AG04450 (cell line): ENCODE results near the gene DERL2. TPM values are rescaled to one million over a fixed set of nuclear protein-coding genes. Genes with fewer than 3 reads are reported as not detected.

Experiments used
- CTCF ChIA-PET: fragments of 300-600, 350-600 bp; formaldehyde crosslinking; extraction: SDS; loops from one replicate; lab custom pipeline; 2022; ENCODE audit warnings: antibody characterized with exemption, inconsistent platforms; lab: Charles Lee
- POLR2A ChIA-PET: fragments of 350-600 bp; formaldehyde crosslinking; extraction: SDS; loops from one replicate; lab custom pipeline; 2021; ENCODE audit warnings: antibody characterized with exemption, inconsistent platforms; lab: Yijun Ruan, JAX
- DNase-seq: peaks from one replicate; pipeline ENCODE4 v3.0.0-alpha.2; 2011; ENCODE audit warnings: low read depth, low spot score
- H3K27ac ChIP-seq: one replicate; pipeline ENCODE4 v1.5.1; 2012; ENCODE audit warnings: low read depth, low read length, control low read depth
- H3K27me3 ChIP-seq: one replicate; pipeline ENCODE4 v1.6.0; 2012; ENCODE audit warnings: low read length; ENCODE audit not compliant: control insufficient read depth, insufficient read depth
- H3K4me3 ChIP-seq: 2 replicates; pipeline ENCODE4 v1.5.1; 2011; ENCODE audit warnings: mild to moderate bottlenecking, low read depth, low read length, control low read depth
- H3K9me3 ChIP-seq: 2 replicates; pipeline ENCODE4 v1.5.1; 2012; ENCODE audit warnings: low read length; ENCODE audit not compliant: control insufficient read depth, insufficient read depth
- CTCF ChIP-seq: IDR thresholded peaks from 2 replicates; pipeline ENCODE4 v1.5.1; 2011; ENCODE audit warnings: low read depth, low read length, control low read depth, inconsistent platforms
- polyA plus RNA-seq: library from polyadenylated mRNA; depleted of rRNA; stranded (reverse); fragments of >200 nt; gene quantifications from 2 replicates; pipeline ENCODE4 v1.2.3, GENCODE V29; 2011

DERL2 gene
- polyA plus RNA-seq, 1 experiment = 101 TPM

GRCh38 chr17:5511401-5512225, 25.6 kb upstream of the DERL2 start:
- no peak for TF ChIP-seq CTCF
- POLR2A ChIA-PET = no interaction called here
- no peak overlapping the region for H3K4me3 ChIP-seq
- no peak for DNase-seq
- no peaks in the 10 kb centered on the region for H3K9me3 ChIP-seq
- no peak overlapping the region for H3K27ac ChIP-seq
- no peaks in the 10 kb centered on the region for H3K27me3 ChIP-seq
- CTCF ChIA-PET = no interaction called here

- DNase-seq = no peak
- no peaks in the 10 kb centered on the region for H3K27me3 ChIP-seq
- H3K4me3 ChIP-seq = no peak overlapping the region
- TF ChIP-seq CTCF = no peak
- ChIA-PET POLR2A (no interaction called here), CTCF (no interaction called here)
- no peaks in the 10 kb centered on the region for H3K9me3 ChIP-seq
- H3K27ac ChIP-seq = no peak overlapping the region
These were observed 24.8 kb upstream of the DERL2 start for GRCh38 chr17:5510771-5511170.

- H3K27me3 ChIP-seq = no peaks in the 10 kb centered on the region
- ChIA-PET POLR2A (interaction anchor here (0.9 to 2.0 kb wide), 2 partner anchors 9 to 317 kb away, joined by 4 to 7 read pairs; a partner anchor contains a TSS), CTCF (no interaction called here)
- DNase-seq = peak; percentile 42
- no peak overlapping the region for H3K4me3 ChIP-seq
- H3K27ac ChIP-seq = peak overlapping the region; percentile 97
- no peaks in the 10 kb centered on the region for H3K9me3 ChIP-seq
- TF ChIP-seq CTCF = no peak
These were observed 23.5 kb upstream of the DERL2 start for GRCh38 chr17:5509482-5509881.

- no peak for TF ChIP-seq CTCF
- Histone ChIP-seq H3K4me3 (no peak overlapping the region), H3K27me3 (no peaks in the 10 kb centered on the region), H3K27ac (peak overlapping the region; percentile 97), H3K9me3 (no peaks in the 10 kb centered on the region)
- no peak for DNase-seq
- POLR2A ChIA-PET = interaction anchor here (2.0 kb wide), 1 partner anchor 8 kb away, joined by 7 read pairs; a partner anchor contains a TSS
- CTCF ChIA-PET = no interaction called here
These were observed 22.8 kb upstream of the DERL2 start for GRCh38 chr17:5508810-5509209.

GRCh38 chr17:5506307-5506706, 20.3 kb upstream of the DERL2 start:
- CTCF ChIA-PET = no interaction called here

More at GRCh38 chr17:5506307-5506706, 20.3 kb upstream of the DERL2 start:
- Histone ChIP-seq H3K27me3 (no peaks in the 10 kb centered on the region), H3K4me3 (no peak overlapping the region), H3K27ac (no peak overlapping the region), H3K9me3 (no peaks in the 10 kb centered on the region)
- POLR2A ChIA-PET = no interaction called here
- no peak for DNase-seq
- TF ChIP-seq CTCF = no peak
